Suprapubic skin (tissue), 4 donors: Measurements from ENCODE around the gene PPP4R1. TPM values are rescaled to one million over a fixed set of nuclear protein-coding genes. Genes with fewer than 3 reads are reported as not detected.

Experiments used
- DNase-seq, 2 donors: peaks; one replicate each; pipeline ENCODE4 v3.0.0-alpha.2; 2019; ENCODE audit warnings: low spot score in 2 of 2
- H3K27ac ChIP-seq: fragments of 200-600 bp; sonication (generic); one replicate; pipeline ENCODE4 v1.5.1; 2019
- H3K27me3 ChIP-seq: fragments of 200-600 bp; sonication (generic); one replicate; pipeline ENCODE4 v1.5.1; 2019
- H3K36me3 ChIP-seq: fragments of 200-600 bp; sonication (generic); one replicate; pipeline ENCODE4 v1.5.1; 2019
- H3K4me1 ChIP-seq: fragments of 200-600 bp; sonication (generic); one replicate; pipeline ENCODE4 v1.5.1; 2019
- H3K4me3 ChIP-seq: fragments of 200-600 bp; sonication (generic); one replicate; pipeline ENCODE4 v1.5.1; 2019; ENCODE audit warnings: mild to moderate bottlenecking
- H3K9me3 ChIP-seq: fragments of 200-600 bp; sonication (generic); one replicate; pipeline ENCODE4 v1.5.1; 2019
- CTCF ChIP-seq, 2 donors: fragments of 200-600 bp in 1 of 2; fragments of 450-650 bp in 1 of 2; sonication (generic) in 1 of 2; IDR thresholded peaks; one replicate each; pipeline ENCODE4 v1.5.1; 2016 to 2019; ENCODE audit warnings: antibody characterized with exemption in 2 of 2, mild to moderate bottlenecking in 1 of 2, moderate library complexity in 1 of 2
- EP300 ChIP-seq: sonication (generic); formaldehyde crosslinking; IDR thresholded peaks from one replicate; pipeline ENCODE4 v1.6.1; 2017; ENCODE audit warnings: antibody characterized with exemption
- POLR2A ChIP-seq, 2 donors: fragments of 450-650 bp; IDR thresholded peaks; one replicate each; pipeline ENCODE4 v1.6.1; 2017; ENCODE audit warnings: antibody characterized with exemption in 2 of 2, mild to moderate bottlenecking in 2 of 2, moderate library complexity in 2 of 2
- POLR2AphosphoS5 ChIP-seq, 3 donors: sonication (generic); formaldehyde crosslinking; IDR thresholded peaks; one replicate each; pipeline ENCODE4 v1.6.1; 2017; ENCODE audit warnings: antibody characterized with exemption in 3 of 3
- WGBS: methylation state at CpG from one replicate; pipeline ENCODE4 v1.1.5; 2018; 5-methylcytosine and 5-hydroxymethylcytosine counted together
- total RNA-seq, 4 donors: library from RNA; depleted of rRNA; stranded (reverse); fragments of >200 nt; gene quantifications; one replicate each; pipeline ENCODE4 v1.1.0, GENCODE V29; 2016

PPP4R1 gene
- total RNA-seq, 4 donors from 2014 or later, result 82.3 to 153 (median 113) TPM

GRCh38 chr18:9535430-9535991, 78.8 kb downstream of the PPP4R1 start:
- Histone ChIP-seq H3K4me1 (peaks cover 3% of the 10 kb centered on the region), H3K4me3 (peak overlapping the region; percentile 18), H3K27ac (peak overlapping the region; percentile 65), H3K36me3 (peaks cover 91% of the 10 kb centered on the region), H3K27me3 (no peaks in the 10 kb centered on the region), H3K9me3 (no peaks in the 10 kb centered on the region)
- WGBS, result 69% methylated on average over 20 of the region's 27 CpGs
- TF ChIP-seq POLR2AphosphoS5 (IDR thresholded peaks at IDR 0.05) (peak in 1 of 3 donors; percentile 27), POLR2A (IDR thresholded peaks at IDR 0.05) (no peak)
- DNase-seq, result no peak

GRCh38 chr18:9534844-9535243, 79.5 kb downstream of the PPP4R1 start:
- WGBS, result 90% methylated on average over 11 of the region's 11 CpGs

GRCh38 chr18:9531791-9532410, 82.5 kb downstream of the PPP4R1 start:
- no peak for DNase-seq
- peaks cover 88% of the 10 kb centered on the region for H3K36me3 ChIP-seq
- H3K9me3 ChIP-seq, result no peaks in the 10 kb centered on the region
- H3K27ac ChIP-seq, result no peak overlapping the region
- no peak for TF ChIP-seq POLR2AphosphoS5 (IDR thresholded peaks at IDR 0.05)
- TF ChIP-seq CTCF (IDR thresholded peaks at IDR 0.05), result no peak
- no peak for TF ChIP-seq EP300
- TF ChIP-seq POLR2A (IDR thresholded peaks at IDR 0.05), result no peak
- 85% methylated on average over 7 of the region's 7 CpGs for WGBS
- H3K4me1 ChIP-seq, result peaks cover 3% of the 10 kb centered on the region
- no peak overlapping the region for H3K4me3 ChIP-seq
- no peaks in the 10 kb centered on the region for H3K27me3 ChIP-seq

More at GRCh38 chr18:9534844-9535243, 79.5 kb downstream of the PPP4R1 start:
- no peak for DNase-seq
- TF ChIP-seq POLR2A (IDR thresholded peaks at IDR 0.05), result no peak
- Histone ChIP-seq H3K27me3 (no peaks in the 10 kb centered on the region), H3K4me3 (no peak overlapping the region), H3K4me1 (peaks cover 3% of the 10 kb centered on the region), H3K27ac (no peak overlapping the region), H3K36me3 (peaks cover 91% of the 10 kb centered on the region), H3K9me3 (no peaks in the 10 kb centered on the region)

GRCh38 chr18:9530226-9531009, 83.9 kb downstream of the PPP4R1 start:
- Histone ChIP-seq H3K27ac (no peak overlapping the region), H3K36me3 (peaks cover 88% of the 10 kb centered on the region), H3K9me3 (no peaks in the 10 kb centered on the region), H3K4me3 (no peak overlapping the region), H3K4me1 (peaks cover 3% of the 10 kb centered on the region), H3K27me3 (no peaks in the 10 kb centered on the region)
- WGBS, result 89% methylated on average over 6 of the region's 6 CpGs
- TF ChIP-seq EP300 (no peak), CTCF (IDR thresholded peaks at IDR 0.05) (no peak), POLR2A (IDR thresholded peaks at IDR 0.05) (no peak), POLR2AphosphoS5 (IDR thresholded peaks at IDR 0.05) (no peak)
- DNase-seq, result no peak

- no peak overlapping the region for H3K27ac ChIP-seq
- no peaks in the 10 kb centered on the region for H3K9me3 ChIP-seq
- no peaks in the 10 kb centered on the region for H3K4me1 ChIP-seq
- H3K4me3 ChIP-seq, result no peak overlapping the region
- no peak for DNase-seq
- peaks cover 72% of the 10 kb centered on the region for H3K36me3 ChIP-seq
- TF ChIP-seq POLR2AphosphoS5 (IDR thresholded peaks at IDR 0.05) (no peak), POLR2A (IDR thresholded peaks at IDR 0.05) (no peak), EP300 (no peak)
- H3K27me3 ChIP-seq, result no peaks in the 10 kb centered on the region
Observed at GRCh38 chr18:9526458-9526857, 87.9 kb downstream of the PPP4R1 start.

- H3K9me3 ChIP-seq, result no peaks in the 10 kb centered on the region
Observed at GRCh38 chr18:9522952-9523351, 91.4 kb downstream of the PPP4R1 start.

More at GRCh38 chr18:9522952-9523351, 91.4 kb downstream of the PPP4R1 start:
- no peak overlapping the region for H3K27ac ChIP-seq
- H3K4me3 ChIP-seq, result no peak overlapping the region
- H3K36me3 ChIP-seq, result peaks cover 58% of the 10 kb centered on the region
- WGBS, result 94% methylated on average over 6 of the region's 6 CpGs
- peaks cover 7% of the 10 kb centered on the region for H3K4me1 ChIP-seq
- H3K27me3 ChIP-seq, result no peaks in the 10 kb centered on the region
- TF ChIP-seq CTCF (IDR thresholded peaks at IDR 0.05) (no peak), EP300 (no peak), POLR2A (IDR thresholded peaks at IDR 0.05) (no peak), POLR2AphosphoS5 (IDR thresholded peaks at IDR 0.05) (no peak)
- DNase-seq, result no peak
